Coronary artery (tissue), 2 donors: ENCODE data around the gene BBOX1.
"Not testable (repeated sequence)": the region's sequence is repeated elsewhere in the genome, so short reads cannot be mapped to it uniquely, and the experiment has no call there.

Experiments
- DNase-seq: peaks from one replicate; pipeline ENCODE4 v3.0.0-alpha.2; 2017; ENCODE audit warnings: low spot score
- H3K27ac ChIP-seq, 2 donors: fragments of 200-600 bp; sonication (generic); one replicate each; pipeline ENCODE4 v1.5.1; 2016 to 2019
- H3K4me3 ChIP-seq: fragments of 200-600 bp; sonication (generic); 2 replicates; pipeline ENCODE4 v1.5.1; 2016; ENCODE audit warnings: mild to moderate bottlenecking, moderate library complexity
- TF ChIP-seq, protein P1 (sequence below): fragments of 200-600 bp; sonication (generic); IDR thresholded peaks from one replicate; pipeline ENCODE4 v1.5.1; 2019; ENCODE audit warnings: antibody characterized with exemption

Gene BBOX1

GRCh38 chr11:27174672-27175210, 134.1 kb downstream of the BBOX1 start:
- no peak for DNase-seq
- TF ChIP-seq, protein P1, sequence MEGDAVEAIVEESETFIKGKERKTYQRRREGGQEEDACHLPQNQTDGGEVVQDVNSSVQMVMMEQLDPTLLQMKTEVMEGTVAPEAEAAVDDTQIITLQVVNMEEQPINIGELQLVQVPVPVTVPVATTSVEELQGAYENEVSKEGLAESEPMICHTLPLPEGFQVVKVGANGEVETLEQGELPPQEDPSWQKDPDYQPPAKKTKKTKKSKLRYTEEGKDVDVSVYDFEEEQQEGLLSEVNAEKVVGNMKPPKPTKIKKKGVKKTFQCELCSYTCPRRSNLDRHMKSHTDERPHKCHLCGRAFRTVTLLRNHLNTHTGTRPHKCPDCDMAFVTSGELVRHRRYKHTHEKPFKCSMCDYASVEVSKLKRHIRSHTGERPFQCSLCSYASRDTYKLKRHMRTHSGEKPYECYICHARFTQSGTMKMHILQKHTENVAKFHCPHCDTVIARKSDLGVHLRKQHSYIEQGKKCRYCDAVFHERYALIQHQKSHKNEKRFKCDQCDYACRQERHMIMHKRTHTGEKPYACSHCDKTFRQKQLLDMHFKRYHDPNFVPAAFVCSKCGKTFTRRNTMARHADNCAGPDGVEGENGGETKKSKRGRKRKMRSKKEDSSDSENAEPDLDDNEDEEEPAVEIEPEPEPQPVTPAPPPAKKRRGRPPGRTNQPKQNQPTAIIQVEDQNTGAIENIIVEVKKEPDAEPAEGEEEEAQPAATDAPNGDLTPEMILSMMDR, result no peak
- Histone ChIP-seq H3K4me3 (no peak overlapping the region), H3K27ac (no peak overlapping the region)

- DNase-seq, H3K27ac ChIP-seq, H3K4me3 ChIP-seq: not testable (repeated sequence)
Observed at GRCh38 chr11:27175562-27175961, 134.9 kb downstream of the BBOX1 start.
